K562 (cell line): ENCODE data around the gene SOAT2. TPM values are rescaled to one million over a fixed set of nuclear protein-coding genes. Genes with fewer than 3 reads are reported as not detected.

Source experiments
- ARID1B ChIP-seq: fragments of 450-650 bp; IDR thresholded peaks from 2 replicates; pipeline ENCODE4 v1.6.1; 2016; ENCODE audit warnings: antibody characterized with exemption, mild to moderate bottlenecking, inconsistent platforms
- DIDO1 ChIP-seq: fragments of 450-650 bp; IDR thresholded peaks from 2 replicates; pipeline ENCODE4 v1.6.1; 2016; ENCODE audit warnings: low read depth, missing biosample characterization, missing genetic modification characterization
- IRF1 ChIP-seq: sonication (generic); formaldehyde crosslinking; IDR thresholded peaks from 2 replicates; pipeline ENCODE4 v1.8.0; 2022; ENCODE audit warnings: missing genetic modification reagents, mild to moderate bottlenecking, borderline replicate concordance
- KAT7 ChIP-seq: sonication (generic); formaldehyde crosslinking; IDR thresholded peaks from 2 replicates; pipeline ENCODE4 v1.8.0; 2022; ENCODE audit warnings: missing genetic modification reagents, mild to moderate bottlenecking, borderline replicate concordance
- MAFK ChIP-seq: IDR thresholded peaks from 2 replicates; pipeline ENCODE4 v1.6.1; 2011; ENCODE audit warnings: low read length, improper control_type of control experiment
- MAZ ChIP-seq, 2 experiments: fragments of 450-650 bp in 1 of 2; sonication (generic) in 1 of 2; formaldehyde crosslinking; IDR thresholded peaks in 1 of 2; conservative IDR thresholded peaks in 1 of 2; 2 replicates each; pipeline versions ENCODE4 v1.4.0 to v1.5.0; 2020; ENCODE audit warnings: mild to moderate bottlenecking in 1 of 2, missing genetic modification reagents in 1 of 2
- NFXL1 ChIP-seq: fragments of 450-650 bp; formaldehyde crosslinking; IDR thresholded peaks from 2 replicates; pipeline ENCODE4 v1.4.0; 2021; ENCODE audit warnings: mild to moderate bottlenecking
- RNF2 ChIP-seq: sonication (generic); IDR thresholded peaks from 2 replicates; pipeline ENCODE4 v1.6.1; 2016
- SAFB2 ChIP-seq: fragments of 200-400 bp; formaldehyde crosslinking; IDR thresholded peaks from 2 replicates; pipeline ENCODE4 v1.6.1; 2018; ENCODE audit warnings: borderline replicate concordance, low read length, low read depth, moderate library complexity; ENCODE audit not compliant: severe bottlenecking
- SMC3 ChIP-seq: conservative IDR thresholded peaks from 2 replicates; pipeline ENCODE4 v1.6.1; 2011; ENCODE audit warnings: low read depth, low read length, improper control_type of control experiment; ENCODE audit not compliant: insufficient read depth
- SRF ChIP-seq, 2 experiments: fragments of 250-450, 450-650 bp in 1 of 2; sonication (Bioruptor Pico) in 1 of 2; sonication (generic) in 1 of 2; formaldehyde crosslinking; IDR thresholded peaks; 2 replicates each; pipeline versions ENCODE4 v1.5.0 to v1.5.1; 2020 to 2022; ENCODE audit warnings: mild to moderate bottlenecking in 1 of 2, missing genetic modification reagents in 1 of 2
- SRSF3 ChIP-seq: fragments of 200-400 bp; formaldehyde crosslinking; IDR thresholded peaks from 2 replicates; pipeline ENCODE4 v1.6.1; 2016; ENCODE audit warnings: mild to moderate bottlenecking, low read length, moderate library complexity; ENCODE audit not compliant: insufficient read depth
- TFAM ChIP-seq: fragments of 250-450 bp; sonication (Bioruptor Pico); conservative IDR thresholded peaks from 2 replicates; pipeline ENCODE4 v1.5.0; 2021; ENCODE audit warnings: mild to moderate bottlenecking, moderate library complexity
- ZNF197 ChIP-seq: fragments of 200-800 bp; sonication (Bioruptor generic); IDR thresholded peaks from 2 replicates; pipeline ENCODE4 v1.6.1; 2016; ENCODE audit warnings: low read depth, missing genetic modification characterization, missing compliant biosample characterization
- ZNF57 ChIP-seq: fragments of 450-650 bp; formaldehyde crosslinking; IDR thresholded peaks from 2 replicates; pipeline ENCODE4 v1.4.0; 2020; ENCODE audit warnings: mild to moderate bottlenecking, moderate library complexity
- polyA plus RNA-seq, 8 experiments: library from polyadenylated mRNA; depleted of rRNA in 4 of 8; stranded (reverse) in 5 of 8; unstranded in 3 of 8; fragments of >200 nt; fragmentation: Nextera tagmentation in 2 of 8; fragmentation: Illumina TruSeq in 1 of 8; extraction: Ambion mirVana in 2 of 8; extraction: Trizol in 1 of 8; gene quantifications; 2 replicates each; pipeline versions ENCODE4 v1.2.1 to v1.2.3, GENCODE V29; 2011 to 2014; ENCODE audit warnings: inconsistent platforms in 1 of 8, missing spikeins in 1 of 8
- total RNA-seq, 7 experiments: library from RNA; depleted of rRNA in 6 of 7; stranded (reverse); fragments of >200 nt in 6 of 7; fragmentation: Illumina TruSeq in 2 of 7; extraction: Trizol in 2 of 7; gene quantifications; 2 replicates each; pipeline versions ENCODE4 v1.2.1 to v1.2.3, GENCODE V29; 2011 to 2021; ENCODE audit warnings: low replicate concordance in 1 of 7
- TF ChIP-seq, protein P1 (sequence below), 3 experiments: IDR thresholded peaks in 2 of 3; conservative IDR thresholded peaks in 1 of 3; 2 replicates each; pipeline ENCODE4 v1.5.1; 2011 to 2012; ENCODE audit warnings: low read length in 3 of 3, mild to moderate bottlenecking in 3 of 3, control low read depth in 2 of 3, improper control_type of control experiment in 1 of 3, inconsistent platforms in 1 of 3, low read depth in 1 of 3, mixed read lengths in 1 of 3, moderate library complexity in 1 of 3; ENCODE audit not compliant: insufficient read depth in 2 of 3
- TF ChIP-seq, protein P2 (sequence below): fragments of 250-450 bp; sonication (Bioruptor Pico); IDR thresholded peaks from 2 replicates; pipeline ENCODE4 v1.5.0; 2021
- TF ChIP-seq, protein P3 (sequence below), 2 experiments: fragments of 450-650 bp; IDR thresholded peaks; 2 replicates each; pipeline ENCODE4 v1.6.1; 2018; ENCODE audit warnings: mild to moderate bottlenecking in 2 of 2, low read depth in 1 of 2; ENCODE audit not compliant: partially characterized antibody in 2 of 2

The SOAT2 gene
- total and polyA plus RNA-seq, 9 of the 15 experiments (the other 6 are each of a cell fraction or from before 2014, with no cell fraction given), result 0.04 TPM; not detected in 8

- TF ChIP-seq, protein P1, sequence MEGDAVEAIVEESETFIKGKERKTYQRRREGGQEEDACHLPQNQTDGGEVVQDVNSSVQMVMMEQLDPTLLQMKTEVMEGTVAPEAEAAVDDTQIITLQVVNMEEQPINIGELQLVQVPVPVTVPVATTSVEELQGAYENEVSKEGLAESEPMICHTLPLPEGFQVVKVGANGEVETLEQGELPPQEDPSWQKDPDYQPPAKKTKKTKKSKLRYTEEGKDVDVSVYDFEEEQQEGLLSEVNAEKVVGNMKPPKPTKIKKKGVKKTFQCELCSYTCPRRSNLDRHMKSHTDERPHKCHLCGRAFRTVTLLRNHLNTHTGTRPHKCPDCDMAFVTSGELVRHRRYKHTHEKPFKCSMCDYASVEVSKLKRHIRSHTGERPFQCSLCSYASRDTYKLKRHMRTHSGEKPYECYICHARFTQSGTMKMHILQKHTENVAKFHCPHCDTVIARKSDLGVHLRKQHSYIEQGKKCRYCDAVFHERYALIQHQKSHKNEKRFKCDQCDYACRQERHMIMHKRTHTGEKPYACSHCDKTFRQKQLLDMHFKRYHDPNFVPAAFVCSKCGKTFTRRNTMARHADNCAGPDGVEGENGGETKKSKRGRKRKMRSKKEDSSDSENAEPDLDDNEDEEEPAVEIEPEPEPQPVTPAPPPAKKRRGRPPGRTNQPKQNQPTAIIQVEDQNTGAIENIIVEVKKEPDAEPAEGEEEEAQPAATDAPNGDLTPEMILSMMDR (IDR thresholded peaks at IDR 0.05 in 2 of 3, conservative IDR thresholded peaks at IDR 0.05 in 1 of 3; ENCODE audit: insufficient read depth in 2 of 3, low read depth in 1 of 3, low read length in 3 of 3), result peak; percentile 87 to 93 (median 91)
- TF ChIP-seq TFAM (CRISPR knock-in tag) (no peak), SRF (CRISPR knock-in tag; IDR thresholded peaks at IDR 0.05) (no peak), MAZ (CRISPR knock-in tag; conservative IDR thresholded peaks at IDR 0.05 in 1 of 2, IDR thresholded peaks at IDR 0.05 in 1 of 2) (0 out of 4 replicates have a peak, but pooled peaks of 1 of the 2 experiments have one; percentile 33), ZNF197 (no peak), ZNF57 (CRISPR knock-in tag) (no peak), DIDO1 (tag) (no peak), MAFK (no peak), RNF2 (no peak), NFXL1 (CRISPR knock-in tag) (no peak), SMC3 (peak; percentile 94), SRSF3 (no peak), KAT7 (0 out of 2 replicates have a peak, but pooled peaks have one; percentile 49), ARID1B (peak; percentile 34; the same call in 1 of the 2 replicates), SAFB2 (no peak), IRF1 (CRISPR knock-in tag) (no peak)
- TF ChIP-seq, protein P2, sequence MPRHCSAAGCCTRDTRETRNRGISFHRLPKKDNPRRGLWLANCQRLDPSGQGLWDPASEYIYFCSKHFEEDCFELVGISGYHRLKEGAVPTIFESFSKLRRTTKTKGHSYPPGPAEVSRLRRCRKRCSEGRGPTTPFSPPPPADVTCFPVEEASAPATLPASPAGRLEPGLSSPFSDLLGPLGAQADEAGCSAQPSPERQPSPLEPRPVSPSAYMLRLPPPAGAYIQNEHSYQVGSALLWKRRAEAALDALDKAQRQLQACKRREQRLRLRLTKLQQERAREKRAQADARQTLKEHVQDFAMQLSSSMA (CRISPR knock-in tag), result no peak
- TF ChIP-seq, protein P3, sequence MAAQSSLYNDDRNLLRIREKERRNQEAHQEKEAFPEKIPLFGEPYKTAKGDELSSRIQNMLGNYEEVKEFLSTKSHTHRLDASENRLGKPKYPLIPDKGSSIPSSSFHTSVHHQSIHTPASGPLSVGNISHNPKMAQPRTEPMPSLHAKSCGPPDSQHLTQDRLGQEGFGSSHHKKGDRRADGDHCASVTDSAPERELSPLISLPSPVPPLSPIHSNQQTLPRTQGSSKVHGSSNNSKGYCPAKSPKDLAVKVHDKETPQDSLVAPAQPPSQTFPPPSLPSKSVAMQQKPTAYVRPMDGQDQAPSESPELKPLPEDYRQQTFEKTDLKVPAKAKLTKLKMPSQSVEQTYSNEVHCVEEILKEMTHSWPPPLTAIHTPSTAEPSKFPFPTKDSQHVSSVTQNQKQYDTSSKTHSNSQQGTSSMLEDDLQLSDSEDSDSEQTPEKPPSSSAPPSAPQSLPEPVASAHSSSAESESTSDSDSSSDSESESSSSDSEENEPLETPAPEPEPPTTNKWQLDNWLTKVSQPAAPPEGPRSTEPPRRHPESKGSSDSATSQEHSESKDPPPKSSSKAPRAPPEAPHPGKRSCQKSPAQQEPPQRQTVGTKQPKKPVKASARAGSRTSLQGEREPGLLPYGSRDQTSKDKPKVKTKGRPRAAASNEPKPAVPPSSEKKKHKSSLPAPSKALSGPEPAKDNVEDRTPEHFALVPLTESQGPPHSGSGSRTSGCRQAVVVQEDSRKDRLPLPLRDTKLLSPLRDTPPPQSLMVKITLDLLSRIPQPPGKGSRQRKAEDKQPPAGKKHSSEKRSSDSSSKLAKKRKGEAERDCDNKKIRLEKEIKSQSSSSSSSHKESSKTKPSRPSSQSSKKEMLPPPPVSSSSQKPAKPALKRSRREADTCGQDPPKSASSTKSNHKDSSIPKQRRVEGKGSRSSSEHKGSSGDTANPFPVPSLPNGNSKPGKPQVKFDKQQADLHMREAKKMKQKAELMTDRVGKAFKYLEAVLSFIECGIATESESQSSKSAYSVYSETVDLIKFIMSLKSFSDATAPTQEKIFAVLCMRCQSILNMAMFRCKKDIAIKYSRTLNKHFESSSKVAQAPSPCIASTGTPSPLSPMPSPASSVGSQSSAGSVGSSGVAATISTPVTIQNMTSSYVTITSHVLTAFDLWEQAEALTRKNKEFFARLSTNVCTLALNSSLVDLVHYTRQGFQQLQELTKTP (IDR thresholded peaks at IDR 0.05; ENCODE audit: low read depth in 1 of 2, partially characterized antibody in 2 of 2), result no peak
Measured at GRCh38 chr12:53065975-53066931, 37.0 kb upstream of the SOAT2 start (continued).
